Mesenteric fat pad (tissue), 1 donor: ENCODE data around the gene C1GALT1C1. TPM values are rescaled to one million over a fixed set of nuclear protein-coding genes. Genes with fewer than 3 reads are reported as not detected.
"Not testable (repeated sequence)": the region's sequence is repeated elsewhere in the genome, so short reads cannot be mapped to it uniquely, and the experiment has no call there.

ENCODE experiments used
- DNase-seq: peaks from one replicate; pipeline ENCODE4 v3.0.0-alpha.2; 2020; ENCODE audit warnings: low spot score
- long read RNA-seq: library from polyadenylated mRNA; unstranded; transcript quantifications from one replicate; pipeline ENCODE4 v2.0.0, GENCODE V29; 2020
- total RNA-seq: library from RNA; stranded (reverse); fragmentation: NEBNext Ultra II Directional; extraction: Animal tissue kit (Norgen Biotek cat#: 25700); gene quantifications from one replicate; pipeline ENCODE4 v1.2.1, GENCODE V29; 2021
- donor health status: DM: yes; HTN: yes; CAD: no.

Gene C1GALT1C1
- total RNA-seq, result 35.6 TPM
- long read RNA-seq, transcript C1GALT1C1-201 (2 exons, 1,613 nt), result major isoform, 95 of 98 reads
- long read RNA-seq, partial matches to known transcripts, result 2 of 98 reads
- long read RNA-seq, other reads (novel, unspliced or antisense), result 1 of 98 reads

- peak; percentile 95 for DNase-seq
Observed at GRCh38 chrX:120629667-120630537, at the start of gene C1GALT1C1. Gene C1GALT1C1, minus strand, starts transcription at chrX:120630054. Its CDS starts 2,888 bp downstream, at chrX:120627166.

- DNase-seq, result no peak
Observed at GRCh38 chrX:120677004-120677652, 47.3 kb upstream of the C1GALT1C1 start.

- DNase-seq, result no peak
Observed at GRCh38 chrX:120672841-120673530, 43.1 kb upstream of the C1GALT1C1 start.

- no peak for DNase-seq
Observed at GRCh38 chrX:120672389-120672788, 42.5 kb upstream of the C1GALT1C1 start.

GRCh38 chrX:120671963-120672362, 42.1 kb upstream of the C1GALT1C1 start:
- no peak for DNase-seq

GRCh38 chrX:120668357-120668756, 38.5 kb upstream of the C1GALT1C1 start:
- DNase-seq, result no peak

GRCh38 chrX:120664535-120664934, 34.7 kb upstream of the C1GALT1C1 start:
- DNase-seq, result not testable (repeated sequence)

- no peak for DNase-seq
Observed at GRCh38 chrX:120664081-120664480, 34.2 kb upstream of the C1GALT1C1 start.

- DNase-seq, result no peak
Observed at GRCh38 chrX:120662662-120663061, 32.8 kb upstream of the C1GALT1C1 start.

- no peak for DNase-seq
Observed at GRCh38 chrX:120660637-120661036, 30.8 kb upstream of the C1GALT1C1 start.

GRCh38 chrX:120653000-120653399, 23.1 kb upstream of the C1GALT1C1 start:
- DNase-seq, result no peak

GRCh38 chrX:120652256-120652655, 22.4 kb upstream of the C1GALT1C1 start:
- DNase-seq, result not testable (repeated sequence)

- no peak for DNase-seq
Observed at GRCh38 chrX:120647127-120647526, 17.3 kb upstream of the C1GALT1C1 start.

- DNase-seq, result no peak
Observed at GRCh38 chrX:120642871-120643270, 13.0 kb upstream of the C1GALT1C1 start.

GRCh38 chrX:120638619-120639018, 8.8 kb upstream of the C1GALT1C1 start:
- DNase-seq, result no peak

GRCh38 chrX:120625371-120625770, 4.5 kb downstream of the C1GALT1C1 start:
- DNase-seq, result no peak

- no peak for DNase-seq
Observed at GRCh38 chrX:120617996-120618630, 11.7 kb downstream of the C1GALT1C1 start.

GRCh38 chrX:120614816-120615215, 15.0 kb downstream of the C1GALT1C1 start:
- DNase-seq, result no peak

- DNase-seq, result no peak
Observed at GRCh38 chrX:120612086-120612485, 17.8 kb downstream of the C1GALT1C1 start.

- no peak for DNase-seq
Observed at GRCh38 chrX:120604361-120604782, 25.5 kb downstream of the C1GALT1C1 start.
